HFFc6 (cell line): ENCODE results near the gene OBP2B. TPM values are rescaled to one million over a fixed set of nuclear protein-coding genes. Genes with fewer than 3 reads are reported as not detected.
"Not testable (repeated sequence)": the region's sequence is repeated elsewhere in the genome, so short reads cannot be mapped to it uniquely, and the experiment has no call there.

Experiments used
- DNase-seq: peaks from one replicate; pipeline ENCODE4 v3.0.0-alpha.2; 2018
- H3K27ac Mint-ChIP-seq: 2 replicates; pipeline ENCODE4 v1.8.0; 2020; ENCODE audit warnings: mild to moderate bottlenecking, mixed read lengths
- H3K27me3 Mint-ChIP-seq: 2 replicates; pipeline ENCODE4 v1.8.0; 2021; ENCODE audit warnings: mild to moderate bottlenecking, moderate library complexity, mixed read lengths; ENCODE audit not compliant: insufficient read depth
- H3K36me3 Mint-ChIP-seq: 2 replicates; pipeline ENCODE4 v1.8.0; 2021; ENCODE audit warnings: low read depth, mixed read lengths
- H3K4me1 Mint-ChIP-seq: 2 replicates; pipeline ENCODE4 v1.8.0; 2020; ENCODE audit warnings: low read depth, mixed read lengths
- H3K4me3 Mint-ChIP-seq: 2 replicates; pipeline ENCODE4 v1.8.0; 2020; ENCODE audit warnings: mild to moderate bottlenecking, moderate library complexity, mixed read lengths
- H3K9me3 Mint-ChIP-seq: 2 replicates; pipeline ENCODE4 v1.8.0; 2020; ENCODE audit warnings: mild to moderate bottlenecking, mixed read lengths
- CTCF ChIP-seq: fragments of 200-600 bp; sonication (generic); IDR thresholded peaks from 2 replicates; pipeline ENCODE4 v1.5.0; 2021; ENCODE audit warnings: antibody characterized with exemption, mild to moderate bottlenecking
- total RNA-seq, 6 experiments: library from RNA; stranded (reverse); fragmentation: NEBNext Ultra II Directional; extraction: Animal tissue kit (Norgen Biotek cat#: 25700); gene quantifications; 2 replicates in 1 of 6; 3 replicates in 5 of 6; pipeline ENCODE4 v1.2.3, GENCODE V29; 2021

OBP2B gene
- total RNA-seq, 6 experiments from 2014 or later, result not detected

DNA sequence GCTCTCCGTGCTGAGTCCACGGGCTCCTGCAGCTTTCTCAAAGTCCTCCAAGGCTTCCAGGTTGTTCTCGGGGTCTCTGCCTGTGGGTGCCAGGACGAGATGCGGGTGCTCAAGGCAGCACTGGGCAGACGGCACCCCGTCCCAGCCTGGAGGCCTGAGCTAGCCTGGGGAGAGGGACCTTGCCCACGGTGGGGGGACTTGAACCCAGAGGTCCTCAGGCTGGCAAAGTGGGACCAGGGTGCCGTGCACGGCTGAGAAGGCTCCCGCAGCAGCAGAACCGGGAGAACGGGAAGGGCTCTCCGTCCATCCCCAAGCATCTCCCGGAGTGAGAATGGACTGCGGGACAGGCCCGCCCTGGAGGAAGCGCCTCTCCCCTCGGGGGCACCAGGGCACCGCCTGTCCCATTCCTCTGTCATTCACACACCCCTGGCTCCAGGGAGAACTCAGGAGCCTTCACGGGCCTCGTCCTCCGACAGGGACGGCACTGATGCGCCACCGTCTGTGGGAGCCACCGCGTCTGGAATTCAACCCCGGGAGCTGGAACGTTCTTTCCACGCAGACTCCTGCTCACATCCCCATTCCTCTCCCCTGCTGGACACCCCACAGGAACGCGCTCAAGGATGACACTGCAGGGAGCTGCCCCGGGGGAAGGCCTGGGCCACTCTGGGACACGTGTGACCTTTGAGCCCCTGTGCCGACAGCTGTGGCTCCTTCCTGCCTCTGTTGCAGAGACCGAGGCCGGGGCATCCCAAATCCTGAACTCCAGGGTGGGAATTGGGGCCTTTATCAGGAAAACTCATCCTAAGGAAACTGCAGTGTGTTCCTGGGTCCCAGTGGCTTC lies 16.3 kb upstream of the OBP2B start:
- TF ChIP-seq CTCF, result no peak
- Mint-ChIP-seq H3K27me3 (peaks cover 37% of the 10 kb centered on the region), H3K4me3 (no peak overlapping the region), H3K27ac (no peak overlapping the region), H3K4me1 (no peaks in the 10 kb centered on the region), H3K9me3 (no peaks in the 10 kb centered on the region), H3K36me3 (no peaks in the 10 kb centered on the region)
- no peak for DNase-seq

DNA sequence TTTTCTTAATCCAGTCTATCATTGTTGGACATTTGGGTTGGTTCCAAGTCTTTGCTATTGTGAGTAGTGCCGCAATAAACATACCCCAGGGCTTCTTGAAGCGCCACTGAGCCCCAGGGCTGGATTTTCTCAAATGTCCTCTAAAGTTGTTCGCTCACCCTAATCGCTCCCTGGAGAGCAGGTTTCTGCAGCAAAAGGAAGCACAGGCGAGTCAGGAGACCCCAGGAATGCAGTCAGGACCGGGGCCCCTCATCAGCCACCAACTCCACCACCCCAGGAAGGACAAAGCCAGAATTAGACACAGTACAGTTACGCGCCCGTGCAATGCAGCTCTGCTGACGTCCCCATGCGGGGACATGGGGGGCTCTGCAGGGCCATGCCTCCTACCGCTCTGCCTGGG lies 15.7 kb upstream of the OBP2B start:
- no peak for TF ChIP-seq CTCF
- no peak for DNase-seq
- Mint-ChIP-seq H3K27me3 (peaks cover 39% of the 10 kb centered on the region), H3K4me3 (no peak overlapping the region), H3K36me3 (no peaks in the 10 kb centered on the region), H3K4me1 (no peaks in the 10 kb centered on the region), H3K27ac (no peak overlapping the region), H3K9me3 (no peaks in the 10 kb centered on the region)

- H3K27ac Mint-ChIP-seq, H3K4me1 Mint-ChIP-seq, H3K9me3 Mint-ChIP-seq, H3K4me3 Mint-ChIP-seq, H3K36me3 Mint-ChIP-seq, DNase-seq: not testable (repeated sequence)
- peaks cover 46% of the 10 kb centered on the region for H3K27me3 Mint-ChIP-seq
These were observed 14.2 kb upstream of the OBP2B start for GRCh38 chr9:133223159-133223756.

- H3K27me3 Mint-ChIP-seq, result peaks cover 53% of the 10 kb centered on the region
- H3K27ac Mint-ChIP-seq, DNase-seq, H3K4me3 Mint-ChIP-seq, H3K36me3 Mint-ChIP-seq, H3K4me1 Mint-ChIP-seq, H3K9me3 Mint-ChIP-seq: not testable (repeated sequence)
These were observed 12.9 kb upstream of the OBP2B start for GRCh38 chr9:133221994-133222393.

GRCh38 chr9:133221177-133221809 lies 12.2 kb upstream of the OBP2B start:
- no peaks in the 10 kb centered on the region for H3K4me1 Mint-ChIP-seq
- H3K27ac Mint-ChIP-seq, result no peak overlapping the region
- H3K9me3 Mint-ChIP-seq, result no peaks in the 10 kb centered on the region
- TF ChIP-seq CTCF, result no peak
- no peaks in the 10 kb centered on the region for H3K36me3 Mint-ChIP-seq
- DNase-seq, result no peak
- no peak overlapping the region for H3K4me3 Mint-ChIP-seq
- H3K27me3 Mint-ChIP-seq, result peaks cover 55% of the 10 kb centered on the region

- not testable (repeated sequence) for DNase-seq, H3K9me3 Mint-ChIP-seq, H3K4me1 Mint-ChIP-seq, H3K36me3 Mint-ChIP-seq, H3K4me3 Mint-ChIP-seq, H3K27ac Mint-ChIP-seq
- peaks cover 49% of the 10 kb centered on the region for H3K27me3 Mint-ChIP-seq
These were observed 9.3 kb upstream of the OBP2B start for GRCh38 chr9:133218049-133218975.

GRCh38 chr9:133217333-133217988 lies 8.4 kb upstream of the OBP2B start:
- H3K4me1 Mint-ChIP-seq, H3K27ac Mint-ChIP-seq, DNase-seq, H3K9me3 Mint-ChIP-seq, H3K36me3 Mint-ChIP-seq, H3K4me3 Mint-ChIP-seq: not testable (repeated sequence)
- H3K27me3 Mint-ChIP-seq, result peaks cover 45% of the 10 kb centered on the region

- H3K27ac Mint-ChIP-seq, H3K9me3 Mint-ChIP-seq, H3K4me3 Mint-ChIP-seq, H3K36me3 Mint-ChIP-seq, H3K4me1 Mint-ChIP-seq, DNase-seq: not testable (repeated sequence)
- peaks cover 30% of the 10 kb centered on the region for H3K27me3 Mint-ChIP-seq
These were observed 5.2 kb upstream of the OBP2B start for GRCh38 chr9:133214276-133214675.
